IMR-90 (cell line): ENCODE results near the gene SYNRG.

Experiments used
- CEBPB ChIP-seq: IDR thresholded peaks from 2 replicates; pipeline ENCODE4 v1.6.1; 2012; ENCODE audit warnings: low read depth, low read length, improper control_type of control experiment
- MAFK ChIP-seq: IDR thresholded peaks from 2 replicates; pipeline ENCODE4 v1.6.1; 2012; ENCODE audit warnings: low read depth, low read length, improper control_type of control experiment
- MAZ ChIP-seq: IDR thresholded peaks from 2 replicates; pipeline ENCODE4 v1.6.1; 2012; ENCODE audit warnings: low read depth, mild to moderate bottlenecking, low read length, improper control_type of control experiment, moderate library complexity, borderline replicate concordance
- MXI1 ChIP-seq: IDR thresholded peaks from 2 replicates; pipeline ENCODE4 v1.6.1; 2012; ENCODE audit warnings: low read depth, mild to moderate bottlenecking, low read length, moderate library complexity, borderline replicate concordance
- POLR2A ChIP-seq: IDR thresholded peaks from 2 replicates; pipeline ENCODE4 v1.6.1; 2012; ENCODE audit warnings: mild to moderate bottlenecking, low read depth, low read length
- RAD21 ChIP-seq: IDR thresholded peaks from 2 replicates; pipeline ENCODE4 v1.6.1; 2012; ENCODE audit warnings: low read length, improper control_type of control experiment
- RCOR1 ChIP-seq: IDR thresholded peaks from 2 replicates; pipeline ENCODE4 v1.6.1; 2012; ENCODE audit warnings: mild to moderate bottlenecking, low read length, improper control_type of control experiment; ENCODE audit not compliant: insufficient replicate concordance
- RFX5 ChIP-seq: IDR thresholded peaks from 2 replicates; pipeline ENCODE4 v1.8.0; 2012; ENCODE audit warnings: low read depth, mild to moderate bottlenecking, low read length, moderate library complexity
- SMC3 ChIP-seq: fragments of 150-350 bp; IDR thresholded peaks from 2 replicates; pipeline ENCODE4 v1.6.1; 2016; ENCODE audit warnings: low read depth, mild to moderate bottlenecking, antibody characterized with exemption, low read length, moderate library complexity
- TF ChIP-seq, protein P1 (sequence below): conservative IDR thresholded peaks from 2 replicates; pipeline ENCODE4 v1.5.1; 2012; ENCODE audit warnings: mild to moderate bottlenecking, low read depth, low read length, improper control_type of control experiment
- TF ChIP-seq, protein P2 (sequence below): fragments of 150-350 bp; IDR thresholded peaks from 2 replicates; pipeline ENCODE4 v1.6.1; 2017; ENCODE audit warnings: mild to moderate bottlenecking, antibody characterized with exemption, low read length, low read depth
- TF ChIP-seq, protein P3 (sequence below): fragments of 150-350 bp; IDR thresholded peaks from 2 replicates; pipeline ENCODE4 v1.6.1; 2016; ENCODE audit warnings: low read depth, mild to moderate bottlenecking, low read length, moderate library complexity, borderline replicate concordance

DNA sequence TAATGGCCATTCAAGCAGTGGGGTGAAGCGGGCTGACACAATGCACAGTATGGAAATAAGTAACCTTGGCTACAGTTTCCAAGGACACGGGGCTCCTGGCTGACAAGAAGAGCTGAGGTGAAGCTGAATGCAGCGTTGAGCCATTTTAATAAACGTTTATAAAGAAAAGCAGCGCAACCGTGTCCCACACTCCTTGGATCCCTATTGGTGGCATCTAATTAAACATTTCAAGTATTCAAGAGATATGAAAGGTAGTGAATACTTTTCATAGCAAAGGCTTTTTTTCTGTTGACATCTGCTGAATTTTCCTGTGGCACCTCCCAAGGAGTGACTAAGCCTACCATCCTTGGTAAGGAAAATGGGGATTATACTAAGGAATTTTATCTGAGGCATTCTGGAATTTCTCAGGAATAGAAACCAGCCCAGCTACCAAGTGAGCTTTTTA, 93.1 kb downstream of the SYNRG start:
- TF ChIP-seq POLR2A (no peak), MAFK (no peak), RCOR1 (no peak), MAZ (no peak), CEBPB (no peak), RAD21 (no peak), RFX5 (no peak), SMC3 (no peak), MXI1 (no peak)
- TF ChIP-seq, protein P1, sequence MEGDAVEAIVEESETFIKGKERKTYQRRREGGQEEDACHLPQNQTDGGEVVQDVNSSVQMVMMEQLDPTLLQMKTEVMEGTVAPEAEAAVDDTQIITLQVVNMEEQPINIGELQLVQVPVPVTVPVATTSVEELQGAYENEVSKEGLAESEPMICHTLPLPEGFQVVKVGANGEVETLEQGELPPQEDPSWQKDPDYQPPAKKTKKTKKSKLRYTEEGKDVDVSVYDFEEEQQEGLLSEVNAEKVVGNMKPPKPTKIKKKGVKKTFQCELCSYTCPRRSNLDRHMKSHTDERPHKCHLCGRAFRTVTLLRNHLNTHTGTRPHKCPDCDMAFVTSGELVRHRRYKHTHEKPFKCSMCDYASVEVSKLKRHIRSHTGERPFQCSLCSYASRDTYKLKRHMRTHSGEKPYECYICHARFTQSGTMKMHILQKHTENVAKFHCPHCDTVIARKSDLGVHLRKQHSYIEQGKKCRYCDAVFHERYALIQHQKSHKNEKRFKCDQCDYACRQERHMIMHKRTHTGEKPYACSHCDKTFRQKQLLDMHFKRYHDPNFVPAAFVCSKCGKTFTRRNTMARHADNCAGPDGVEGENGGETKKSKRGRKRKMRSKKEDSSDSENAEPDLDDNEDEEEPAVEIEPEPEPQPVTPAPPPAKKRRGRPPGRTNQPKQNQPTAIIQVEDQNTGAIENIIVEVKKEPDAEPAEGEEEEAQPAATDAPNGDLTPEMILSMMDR = no peak
- TF ChIP-seq, protein P2, sequence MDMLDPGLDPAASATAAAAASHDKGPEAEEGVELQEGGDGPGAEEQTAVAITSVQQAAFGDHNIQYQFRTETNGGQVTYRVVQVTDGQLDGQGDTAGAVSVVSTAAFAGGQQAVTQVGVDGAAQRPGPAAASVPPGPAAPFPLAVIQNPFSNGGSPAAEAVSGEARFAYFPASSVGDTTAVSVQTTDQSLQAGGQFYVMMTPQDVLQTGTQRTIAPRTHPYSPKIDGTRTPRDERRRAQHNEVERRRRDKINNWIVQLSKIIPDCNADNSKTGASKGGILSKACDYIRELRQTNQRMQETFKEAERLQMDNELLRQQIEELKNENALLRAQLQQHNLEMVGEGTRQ = no peak
- TF ChIP-seq, protein P3, sequence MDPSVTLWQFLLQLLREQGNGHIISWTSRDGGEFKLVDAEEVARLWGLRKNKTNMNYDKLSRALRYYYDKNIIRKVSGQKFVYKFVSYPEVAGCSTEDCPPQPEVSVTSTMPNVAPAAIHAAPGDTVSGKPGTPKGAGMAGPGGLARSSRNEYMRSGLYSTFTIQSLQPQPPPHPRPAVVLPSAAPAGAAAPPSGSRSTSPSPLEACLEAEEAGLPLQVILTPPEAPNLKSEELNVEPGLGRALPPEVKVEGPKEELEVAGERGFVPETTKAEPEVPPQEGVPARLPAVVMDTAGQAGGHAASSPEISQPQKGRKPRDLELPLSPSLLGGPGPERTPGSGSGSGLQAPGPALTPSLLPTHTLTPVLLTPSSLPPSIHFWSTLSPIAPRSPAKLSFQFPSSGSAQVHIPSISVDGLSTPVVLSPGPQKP = no peak
